Hindlimb muscle (tissue), 1 donor: ENCODE results near the gene PPID. TPM values are rescaled to one million over a fixed set of nuclear protein-coding genes. Genes with fewer than 3 reads are reported as not detected.
"Not testable (repeated sequence)": the region's sequence is repeated elsewhere in the genome, so short reads cannot be mapped to it uniquely, and the experiment has no call there.

Experiments
- DNase-seq: peaks from one replicate; pipeline ENCODE4 v3.0.0-alpha.2; 2013
- polyA plus RNA-seq: library from polyadenylated mRNA; unstranded; fragments of 120-200 nt; gene quantifications from one replicate; pipeline ENCODE4 v1.2.1, GENCODE V29; 2013; ENCODE audit not compliant: insufficient read length

PPID gene
- polyA plus RNA-seq, 1 donor, result 44.8 TPM

DNA sequence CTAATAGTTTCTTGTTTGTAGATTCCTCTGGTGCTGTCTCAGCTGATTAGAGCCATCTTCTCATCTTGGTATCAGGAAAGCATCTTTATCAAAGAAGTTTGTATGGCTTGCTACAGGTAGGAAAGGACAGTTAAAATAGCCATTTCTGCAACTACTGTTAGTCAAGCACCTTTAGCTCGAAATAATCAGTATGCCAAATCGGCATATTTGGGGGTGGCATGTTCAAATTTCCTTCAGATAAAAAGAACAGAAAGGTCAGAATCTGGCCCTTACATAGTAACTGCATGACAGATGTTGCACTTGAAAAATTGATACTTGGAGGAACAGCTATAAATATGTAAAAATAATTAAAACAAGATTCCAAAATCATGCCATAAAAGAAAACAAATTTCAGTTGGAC lies 56.3 kb downstream of the PPID start:
- no peak for DNase-seq

- DNase-seq, result no peak
Measured at GRCh38 chr4:158664806-158665205, 58.4 kb downstream of the PPID start.

- DNase-seq, result not testable (repeated sequence)
Measured at GRCh38 chr4:158663707-158664625, 59.2 kb downstream of the PPID start.

DNA sequence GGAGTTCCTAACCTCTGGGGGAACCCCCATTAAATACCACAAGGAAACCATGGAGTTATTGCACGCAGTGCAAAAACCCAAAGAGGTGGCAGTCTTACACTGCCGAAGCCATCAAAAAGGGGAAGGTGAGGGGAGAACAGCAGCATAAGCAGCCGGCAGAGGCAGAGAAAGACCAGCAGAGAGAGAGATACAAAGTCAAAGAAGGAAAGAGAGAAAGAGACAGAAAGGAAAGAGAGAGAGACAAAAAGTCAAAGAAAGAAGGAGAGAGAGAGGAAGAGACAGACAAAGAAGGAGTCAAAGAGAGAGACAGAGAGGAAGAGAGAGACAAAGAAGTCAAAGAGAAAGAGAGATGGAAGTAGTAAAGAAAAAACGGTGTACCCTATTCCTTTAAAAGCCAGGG lies 59.9 kb downstream of the PPID start:
- not testable (repeated sequence) for DNase-seq

Other genes with a start within 250 kb of the PPID start
- gene RXFP1, start 201.5 kb downstream of the PPID start, polyA plus RNA-seq, result 0.19 TPM
- 15.6 TPM for gene C4orf46, start 51.5 kb downstream of the PPID start, polyA plus RNA-seq
- gene ETFDH, start 51.1 kb downstream of the PPID start, polyA plus RNA-seq, result 17.6 TPM
- gene FNIP2, start 45.6 kb upstream of the PPID start, polyA plus RNA-seq, result 12.7 TPM